GM18517 (cell line): Measurements from ENCODE around the gene YPEL5.

Source experiments
- ATAC-seq: cut with Tn5 transposase; IDR thresholded peaks from one replicate; pipeline ENCODE4 v1.9.1; 2021; ENCODE audit warnings: mild to moderate bottlenecking, moderate library complexity; ENCODE audit not compliant: unreplicated experiment

YPEL5 gene

DNA sequence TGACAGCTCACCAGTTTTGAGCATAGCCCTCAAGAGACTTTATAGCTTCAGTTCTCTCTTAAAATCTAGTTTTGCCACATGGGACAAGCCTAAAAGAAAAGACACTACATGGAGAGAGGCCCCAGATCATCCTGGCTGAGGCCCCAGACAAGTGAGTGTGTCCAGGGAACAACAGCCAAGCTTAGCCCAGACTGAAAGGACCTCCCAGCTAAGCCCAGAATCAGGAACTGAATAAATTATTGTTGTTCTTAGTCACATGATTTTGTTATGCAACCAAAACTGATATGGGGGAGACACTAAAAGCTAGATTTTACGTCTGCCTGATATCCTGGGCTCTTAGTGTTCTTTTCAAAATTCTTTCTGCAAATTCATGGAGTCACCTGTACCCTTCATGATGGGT lies 55.2 kb downstream of the YPEL5 start:
- no peak for ATAC-seq

DNA sequence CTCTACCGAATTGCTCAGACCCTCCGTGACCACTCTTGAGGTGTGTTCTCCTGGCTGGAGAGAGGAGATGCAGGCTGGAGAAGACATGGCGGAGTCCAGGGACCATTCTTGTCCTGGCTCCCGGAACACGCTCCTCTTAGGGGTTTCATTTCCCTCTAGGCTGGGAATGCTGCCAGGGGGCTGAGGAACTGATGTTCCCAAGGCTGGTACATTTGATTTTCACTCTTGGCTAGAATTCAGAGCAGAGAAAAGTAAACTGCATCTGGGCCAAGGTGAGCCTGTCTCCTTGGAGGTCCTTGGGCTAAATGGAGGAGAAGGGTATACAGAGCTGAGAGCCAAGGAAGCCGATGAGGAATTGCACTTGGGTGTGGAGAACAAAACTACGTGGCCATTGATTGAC lies 56.3 kb downstream of the YPEL5 start:
- ATAC-seq, result no peak

DNA sequence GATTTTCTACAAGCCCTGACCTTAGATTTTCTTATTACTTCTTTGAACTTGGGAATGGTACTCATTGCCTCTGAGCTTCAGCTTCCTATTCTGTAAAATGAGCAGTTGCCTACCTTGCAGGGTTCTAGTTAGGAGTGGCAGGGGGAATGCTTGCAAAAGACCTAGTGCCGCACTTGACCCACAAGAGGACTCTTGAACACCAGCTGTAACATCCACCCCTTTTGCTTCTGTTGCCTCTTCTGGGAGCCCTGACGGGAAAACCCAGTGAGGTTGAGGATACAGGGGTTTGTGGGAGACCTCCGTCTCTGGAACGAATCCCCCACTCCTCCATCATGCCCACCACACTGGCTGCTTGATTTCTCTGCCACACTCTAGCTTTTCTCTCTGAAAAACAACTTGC lies 57.5 kb downstream of the YPEL5 start:
- ATAC-seq, result no peak

DNA sequence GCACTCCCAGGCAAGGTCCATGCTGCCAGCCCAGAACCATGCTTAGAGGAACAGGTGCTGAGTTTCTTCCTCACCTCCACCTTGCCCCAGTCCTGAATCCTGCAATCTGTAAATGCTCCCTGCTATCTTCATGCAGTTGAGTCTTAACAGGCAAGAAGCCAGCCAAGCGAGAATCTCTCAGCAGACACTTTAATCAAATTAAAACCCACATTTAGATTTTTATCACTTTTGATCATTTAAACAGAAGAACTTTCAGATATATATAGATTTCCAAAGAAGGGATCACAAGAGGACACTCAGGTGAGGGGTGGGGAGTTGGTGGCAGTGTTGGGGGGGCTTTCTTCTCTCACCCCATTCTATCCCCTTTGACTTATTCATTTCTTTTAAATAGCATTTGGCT lies 58.6 kb downstream of the YPEL5 start:
- ATAC-seq, result no peak

DNA sequence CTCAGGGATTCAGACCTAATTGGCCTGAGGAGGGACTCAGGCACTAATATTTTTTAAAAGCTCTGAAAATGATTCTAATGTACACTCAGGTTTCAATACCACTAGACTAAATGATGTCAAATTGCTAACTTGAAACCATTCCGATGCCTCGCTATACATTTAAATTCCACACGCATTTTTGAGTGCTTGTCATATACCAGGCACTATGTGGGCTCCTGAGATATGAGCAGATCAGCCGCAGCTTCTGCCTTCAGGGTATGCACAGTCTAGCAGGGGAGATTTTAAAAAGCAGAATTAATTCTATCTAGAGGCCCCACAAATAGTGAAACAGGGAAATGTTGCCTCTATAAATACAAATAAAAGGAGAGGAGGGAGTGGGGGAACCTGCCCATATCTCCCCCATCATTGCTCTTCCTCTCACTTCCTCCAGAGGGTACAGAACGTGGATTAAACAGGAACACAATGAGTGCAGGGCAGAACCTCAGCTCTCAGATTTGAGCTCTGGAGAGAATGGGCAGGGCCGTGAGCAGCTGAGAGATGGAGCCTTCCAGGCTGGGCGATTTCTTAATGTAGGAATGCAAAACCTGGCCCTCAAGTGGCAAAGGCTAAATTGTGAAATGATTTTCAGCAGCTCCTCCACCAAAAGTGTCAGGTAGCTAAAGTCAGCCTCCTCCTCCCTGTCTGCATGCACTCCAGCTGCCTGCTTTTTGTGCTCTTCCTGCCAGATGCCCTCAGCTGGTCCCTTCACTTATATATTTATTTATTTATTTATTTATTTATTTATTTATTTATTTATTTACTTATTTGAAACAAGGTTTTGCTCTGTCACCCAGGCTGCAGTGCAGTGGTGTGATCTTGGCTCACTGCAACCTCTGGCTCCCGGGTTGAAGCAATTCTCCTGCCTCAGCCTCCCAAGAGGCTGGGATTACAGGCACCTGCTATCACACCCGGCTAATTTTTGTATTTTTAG lies 59.9 kb downstream of the YPEL5 start:
- no peak for ATAC-seq

DNA sequence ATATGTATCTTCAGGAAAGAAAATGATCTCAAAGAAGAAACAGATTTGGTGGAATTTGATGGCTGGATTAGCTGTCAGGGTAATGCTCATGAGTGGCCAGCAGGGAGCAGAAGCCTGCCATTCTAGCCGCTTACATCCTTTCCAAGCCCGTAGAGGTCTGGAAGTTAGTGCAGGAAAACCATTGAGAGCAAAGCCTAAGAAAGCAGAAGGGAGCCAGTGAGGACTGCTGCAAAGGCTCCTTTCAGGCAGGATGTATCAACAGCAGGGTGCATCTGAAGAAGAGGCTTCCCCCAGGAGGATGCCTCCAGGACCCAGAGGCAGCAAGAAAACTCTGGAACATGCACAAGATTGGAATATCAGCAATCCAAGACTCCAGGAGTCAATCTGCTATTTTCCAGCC lies 61.6 kb downstream of the YPEL5 start:
- ATAC-seq, result no peak

DNA sequence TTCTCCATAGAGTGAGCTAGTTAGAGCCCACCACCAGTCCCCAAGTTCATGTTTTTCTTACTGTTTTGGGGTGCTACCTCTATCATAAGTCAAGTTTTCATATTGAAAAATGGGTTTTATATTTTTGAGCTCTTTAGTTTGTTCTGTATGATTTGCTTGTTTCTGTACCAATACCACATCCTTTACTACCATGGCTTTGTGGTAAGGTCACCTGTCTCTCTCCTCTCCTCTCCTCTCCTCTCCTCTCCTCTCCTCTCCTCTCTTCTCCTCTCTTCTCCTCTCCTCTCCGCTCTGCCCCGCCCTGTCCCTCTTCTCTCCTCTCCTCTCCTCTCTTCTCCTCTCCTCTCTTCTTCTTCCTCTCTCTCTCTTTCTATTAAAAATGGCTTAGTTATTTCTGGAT lies 62.4 kb downstream of the YPEL5 start:
- ATAC-seq, result no peak
